ENCODE data around the gene ZNF292. TPM values are rescaled to one million over a fixed set of nuclear protein-coding genes. Genes with fewer than 3 reads are reported as not detected.

ZNF292 gene
- polyA plus RNA-seq, 1 of the 3 experiments (the other 2 are of a cell fraction), result 3.2 TPM

GRCh38 chr6:87181903-87182302 lies 26.5 kb downstream of the ZNF292 start (continued):
- TF ChIP-seq, protein P1, sequence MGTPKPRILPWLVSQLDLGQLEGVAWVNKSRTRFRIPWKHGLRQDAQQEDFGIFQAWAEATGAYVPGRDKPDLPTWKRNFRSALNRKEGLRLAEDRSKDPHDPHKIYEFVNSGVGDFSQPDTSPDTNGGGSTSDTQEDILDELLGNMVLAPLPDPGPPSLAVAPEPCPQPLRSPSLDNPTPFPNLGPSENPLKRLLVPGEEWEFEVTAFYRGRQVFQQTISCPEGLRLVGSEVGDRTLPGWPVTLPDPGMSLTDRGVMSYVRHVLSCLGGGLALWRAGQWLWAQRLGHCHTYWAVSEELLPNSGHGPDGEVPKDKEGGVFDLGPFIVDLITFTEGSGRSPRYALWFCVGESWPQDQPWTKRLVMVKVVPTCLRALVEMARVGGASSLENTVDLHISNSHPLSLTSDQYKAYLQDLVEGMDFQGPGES (IDR thresholded peaks at IDR 0.05; ENCODE audit: low read depth, low read length), result no peak
- no peak for TF ChIP-seq CHD2 (IDR thresholded peaks at IDR 0.05; ENCODE audit: low read length, partially characterized antibody)
- no peak for TF ChIP-seq POLR2AphosphoS5 (IDR thresholded peaks at IDR 0.05; ENCODE audit: low read depth, low read length)
- no peak for TF ChIP-seq RXRA (IDR thresholded peaks at IDR 0.05; ENCODE audit: borderline replicate concordance, low read depth)
- TF ChIP-seq, protein P2, sequence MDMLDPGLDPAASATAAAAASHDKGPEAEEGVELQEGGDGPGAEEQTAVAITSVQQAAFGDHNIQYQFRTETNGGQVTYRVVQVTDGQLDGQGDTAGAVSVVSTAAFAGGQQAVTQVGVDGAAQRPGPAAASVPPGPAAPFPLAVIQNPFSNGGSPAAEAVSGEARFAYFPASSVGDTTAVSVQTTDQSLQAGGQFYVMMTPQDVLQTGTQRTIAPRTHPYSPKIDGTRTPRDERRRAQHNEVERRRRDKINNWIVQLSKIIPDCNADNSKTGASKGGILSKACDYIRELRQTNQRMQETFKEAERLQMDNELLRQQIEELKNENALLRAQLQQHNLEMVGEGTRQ (IDR thresholded peaks at IDR 0.05; ENCODE audit: borderline replicate concordance, low read depth, low read length), result no peak
- TF ChIP-seq RFX5 (IDR thresholded peaks at IDR 0.05; ENCODE audit: low read length), result no peak
- TF ChIP-seq RCOR1 (IDR thresholded peaks at IDR 0.05; ENCODE audit: low read length), result no peak
- no peak for TF ChIP-seq CTCF (IDR thresholded peaks at IDR 0.05)
- TF ChIP-seq JUND (IDR thresholded peaks at IDR 0.05), result no peak
- no peak for TF ChIP-seq RAD21 (IDR thresholded peaks at IDR 0.05; ENCODE audit: low read length)
- no peak for TF ChIP-seq ZBTB33 (IDR thresholded peaks at IDR 0.05; ENCODE audit: borderline replicate concordance, low read depth)
- TF ChIP-seq SMC3 (IDR thresholded peaks at IDR 0.05; ENCODE audit: low read depth, low read length), result no peak
- no peak for TF ChIP-seq GATA2 (CRISPR knock-in tag; IDR thresholded peaks at IDR 0.05)
- TF ChIP-seq TEAD4 (IDR thresholded peaks at IDR 0.05; ENCODE audit: borderline replicate concordance, insufficient read depth), result no peak
- no peak for TF ChIP-seq GABPA (IDR thresholded peaks at IDR 0.05; ENCODE audit: low read depth)

DNA sequence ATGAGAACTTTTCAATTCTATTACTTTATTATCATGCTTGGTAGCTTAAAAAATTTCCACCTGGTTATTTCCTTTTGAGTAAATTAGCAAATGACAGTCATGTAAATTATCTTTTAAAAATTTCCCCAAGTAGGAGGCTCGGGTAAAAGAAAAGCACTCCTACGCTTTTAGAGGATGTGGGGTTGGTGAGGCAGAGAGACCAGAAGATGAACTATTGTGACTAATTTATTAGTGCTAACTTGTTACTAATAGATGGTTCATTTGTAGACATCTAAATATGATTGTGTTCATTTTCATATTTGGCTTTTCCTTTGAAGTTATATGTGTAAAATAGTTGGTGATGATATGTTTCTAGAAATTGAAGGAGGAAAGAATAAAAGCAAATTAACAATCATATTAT lies 27.0 kb downstream of the ZNF292 start:
- H4K20me1 ChIP-seq (ENCODE audit: insufficient read depth), result peaks cover 91% of the 10 kb centered on the region
- peaks cover 100% of the 10 kb centered on the region for H3K79me2 ChIP-seq (ENCODE audit: insufficient read depth)
- ChIA-PET POLR2A (no interaction called here), CTCF (no interaction called here)
- no peak overlapping the region for H3K9ac ChIP-seq
- H2AFZ ChIP-seq (ENCODE audit: low read depth), result no peak overlapping the region
- H3K36me3 ChIP-seq (replicated peaks in 1 of 2; ENCODE audit: control insufficient read depth in 1 of 2, insufficient read depth in 2 of 2, low read length in 1 of 2), result peaks cover 18 to 20% of the 10 kb centered on the region in 2 experiments
- H3K9me2 ChIP-seq, result no peaks in the 10 kb centered on the region
- no peak overlapping the region for H3K27ac ChIP-seq (ENCODE audit: low read depth in 2 of 2, low read length in 1 of 2)
- H3F3A ChIP-seq (replicated peaks; ENCODE audit: insufficient read depth), result peaks cover 11% of the 10 kb centered on the region
- DNase-seq, result no peak
- TF ChIP-seq SIN3A (IDR thresholded peaks at IDR 0.05; ENCODE audit: borderline replicate concordance, low read depth, low read length) (no peak), MEF2A (IDR thresholded peaks at IDR 0.05; ENCODE audit: borderline replicate concordance, low read depth) (no peak), YY1 (IDR thresholded peaks at IDR 0.05; ENCODE audit: low read depth) (no peak), EP300 (IDR thresholded peaks at IDR 0.05; ENCODE audit: borderline replicate concordance in 1 of 2, low read depth in 1 of 2, low read length in 1 of 2) (no peak), TCF12 (IDR thresholded peaks at IDR 0.05) (no peak)
- no peaks in the 10 kb centered on the region for H3K9me3 ChIP-seq
- peaks cover 4 to 5% of the 10 kb centered on the region in 2 experiments; a peak in 3 of 4 replicates for H3K4me1 ChIP-seq (ENCODE audit: control insufficient read depth in 1 of 2, insufficient read depth in 2 of 2, low read depth in 1 of 2, low read length in 1 of 2)
- H3K27me3 ChIP-seq (ENCODE audit: insufficient read depth), result no peaks in the 10 kb centered on the region
- WGBS (ENCODE audit: low lambda C conversion rate), result 96% methylated on average over 2 of the region's 2 CpGs
- no peak overlapping the region for H3K4me2 ChIP-seq
- H3K4me3 ChIP-seq (ENCODE audit: low read depth in 2 of 2, low read length in 1 of 2), result no peak overlapping the region

Measured in SK-N-SH (cell line).